HL-60/S4 treated with retinoic acid at 250 ng/mL for 4 days and 3 days (cell line): ENCODE results near the gene RAB15.

ENCODE experiments used
- in situ Hi-C: fragments of 300-500 bp; cut with MboI; formaldehyde crosslinking; loops from 2 replicates; pipeline ENCODE4 v1.7.0; 2022; ENCODE audit warnings: low sequenced_read_pairs

RAB15 gene

GRCh38 chr14:64971943-64972791 lies at the start of gene RAB15:
RAB15 (minus strand) TSS chr14:64972336; CDS start chr14:64972076, 260 bp downstream.
- in situ Hi-C loops = no loop called here

- in situ Hi-C loops = no loop called here
Observed at GRCh38 chr14:65019944-65020566, 47.9 kb upstream of the RAB15 start.

- in situ Hi-C loops = no loop called here
Observed at GRCh38 chr14:65016471-65016870, 44.3 kb upstream of the RAB15 start.

DNA sequence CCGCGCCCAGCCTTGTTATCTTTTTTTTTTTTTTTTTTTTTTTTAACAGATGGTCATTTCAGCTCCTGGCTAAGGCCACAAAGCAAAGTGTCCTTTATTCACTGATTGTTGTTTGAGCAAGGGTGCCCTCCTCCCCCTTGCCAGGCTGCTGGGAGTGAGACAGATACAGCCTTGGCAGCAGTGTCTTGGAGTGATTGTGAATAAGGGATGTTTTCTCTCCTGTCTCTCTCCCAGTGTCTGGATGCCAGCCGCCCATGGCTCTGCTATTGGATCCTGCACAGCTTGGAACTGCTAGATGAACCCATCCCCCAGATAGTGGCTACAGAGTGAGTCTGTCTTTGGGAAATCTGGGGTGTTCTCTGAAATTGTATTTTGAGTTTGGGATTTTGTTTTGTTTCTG lies 43.3 kb upstream of the RAB15 start:
- in situ Hi-C loops = no loop called here

DNA sequence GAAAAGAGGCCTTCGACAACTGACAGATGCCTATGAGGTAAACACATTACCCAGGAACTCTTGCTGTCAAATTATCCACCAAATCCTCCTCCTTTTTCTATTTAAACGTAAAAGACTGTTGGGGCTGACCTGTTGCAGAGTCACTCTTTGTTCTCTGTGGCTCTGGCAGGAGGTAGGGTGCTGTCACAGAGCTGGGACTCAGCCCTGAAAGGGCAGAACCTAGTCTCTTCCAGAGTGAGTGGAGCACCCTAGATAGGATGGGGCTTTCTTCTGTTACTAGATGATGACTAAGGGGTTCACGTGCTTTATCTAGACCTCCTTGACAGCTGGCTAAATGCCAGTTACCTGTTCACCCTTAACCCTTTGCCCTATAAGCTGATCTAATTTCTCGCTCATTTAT lies 40.2 kb upstream of the RAB15 start:
- in situ Hi-C loops = no loop called here

DNA sequence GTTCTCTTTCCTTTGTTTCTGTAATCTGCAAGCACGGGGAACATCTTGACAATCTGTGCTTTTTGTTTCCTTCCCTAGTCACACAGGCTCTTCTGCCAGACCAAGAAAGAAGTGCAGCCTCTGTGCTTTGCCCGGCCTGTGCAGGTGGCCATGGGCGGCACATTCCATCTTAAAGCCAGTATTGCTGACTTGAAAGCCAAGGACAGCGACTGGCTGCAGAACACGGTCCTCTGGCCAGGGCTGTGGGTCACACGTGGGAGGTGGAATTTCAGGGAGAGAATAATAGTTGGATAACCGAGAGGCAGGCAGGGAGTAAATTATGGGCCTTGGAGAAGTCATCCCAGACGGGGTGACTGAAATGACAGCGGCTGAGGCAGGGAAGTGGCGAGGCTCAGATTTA lies 39.4 kb upstream of the RAB15 start:
- in situ Hi-C loops = no loop called here

GRCh38 chr14:65010211-65010931 lies 38.2 kb upstream of the RAB15 start:
- in situ Hi-C loops = no loop called here

DNA sequence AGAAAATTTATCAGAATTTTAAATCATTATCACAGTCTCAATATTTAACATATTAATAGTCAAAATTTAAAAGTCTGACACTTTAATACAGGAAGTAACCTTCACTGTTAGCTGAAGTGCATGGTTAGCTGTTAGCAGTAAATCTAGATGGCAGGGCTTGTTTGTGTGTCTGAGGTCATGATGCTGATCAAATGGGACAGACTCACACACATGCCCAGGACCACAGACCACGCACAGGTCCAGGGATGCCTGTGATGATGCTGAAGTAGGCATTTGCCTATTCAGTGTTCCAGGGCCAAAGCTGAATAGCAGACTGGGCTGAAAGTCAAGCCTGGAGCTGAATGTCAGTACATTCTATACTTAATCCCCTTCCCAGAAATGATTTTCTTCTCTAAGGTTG lies 35.1 kb upstream of the RAB15 start:
- in situ Hi-C loops = no loop called here

GRCh38 chr14:65006261-65006721 lies 34.2 kb upstream of the RAB15 start:
- in situ Hi-C loops = no loop called here

GRCh38 chr14:65003394-65003793 lies 31.3 kb upstream of the RAB15 start:
- in situ Hi-C loops = no loop called here

DNA sequence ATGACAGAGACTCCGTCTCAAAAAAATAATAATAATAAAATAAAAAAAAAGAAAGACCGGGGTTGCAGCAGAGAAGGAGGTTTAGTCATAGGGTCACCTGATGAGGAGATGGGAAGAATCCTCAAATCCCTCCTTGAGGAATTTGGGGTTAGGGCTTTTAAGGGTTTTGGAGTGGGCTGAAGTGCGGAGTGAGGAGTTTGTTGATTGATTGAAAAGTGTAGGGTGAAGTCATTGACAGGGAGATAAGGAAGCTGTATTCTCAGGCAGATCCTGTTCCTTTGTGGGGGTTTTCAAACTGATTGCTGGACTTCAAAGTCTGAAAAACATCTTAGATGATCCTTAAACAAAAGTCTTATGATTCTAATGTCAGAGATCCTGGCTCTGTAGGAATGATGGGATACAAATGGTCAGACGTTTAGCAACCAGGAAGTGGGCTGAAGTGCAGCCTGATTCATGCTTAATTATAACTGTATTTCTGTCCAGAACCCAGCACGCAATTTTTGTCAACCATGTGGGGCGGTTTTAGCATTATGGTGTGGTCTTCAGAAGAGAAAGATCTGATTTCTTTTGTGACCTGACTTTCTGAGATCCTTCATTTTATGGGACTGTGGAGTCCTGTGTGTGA lies 30.6 kb upstream of the RAB15 start:
- in situ Hi-C loops = no loop called here

- in situ Hi-C loops = no loop called here
Observed at GRCh38 chr14:65001723-65002122, 29.6 kb upstream of the RAB15 start.

GRCh38 chr14:65000898-65001591 lies 28.9 kb upstream of the RAB15 start:
- in situ Hi-C loops = no loop called here

GRCh38 chr14:64998455-64998931 lies 26.4 kb upstream of the RAB15 start:
- in situ Hi-C loops = no loop called here

GRCh38 chr14:64997108-64997794 lies 25.1 kb upstream of the RAB15 start:
- in situ Hi-C loops = no loop called here

GRCh38 chr14:64995291-64995690 lies 23.2 kb upstream of the RAB15 start:
- in situ Hi-C loops = no loop called here

GRCh38 chr14:64994540-64994939 lies 22.4 kb upstream of the RAB15 start:
- in situ Hi-C loops = no loop called here

DNA sequence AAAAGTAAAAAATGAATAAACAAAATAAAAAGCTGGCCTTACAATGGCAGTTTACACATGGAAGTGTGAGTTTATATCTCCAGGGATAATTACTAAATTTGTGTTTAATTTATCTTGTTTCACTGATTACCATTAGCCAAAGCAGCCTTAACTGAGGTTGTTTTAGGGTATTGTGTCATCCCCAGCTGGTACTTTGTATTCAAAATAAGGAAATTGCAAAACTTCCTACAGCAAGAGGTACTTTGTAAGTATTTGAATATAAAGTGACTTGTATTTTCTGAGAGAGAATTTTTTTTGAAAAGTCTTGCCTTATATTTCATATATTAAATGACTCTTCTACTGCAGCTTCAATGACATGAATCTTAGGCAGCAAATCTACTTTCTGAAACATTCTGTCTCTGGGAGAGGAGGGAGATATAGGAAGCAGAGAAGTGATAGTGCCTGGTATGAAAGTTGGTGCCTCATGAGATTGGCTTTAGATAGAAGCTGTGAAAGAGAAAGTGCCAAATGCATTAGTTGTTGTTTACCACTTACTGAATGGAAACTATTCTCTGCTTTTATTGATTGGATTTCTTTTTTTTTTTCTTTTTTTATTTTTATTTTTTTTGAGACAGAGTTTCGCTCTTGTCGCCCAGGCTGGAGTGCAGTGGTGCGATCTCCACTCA lies 21.3 kb upstream of the RAB15 start:
- in situ Hi-C loops = no loop called here

GRCh38 chr14:64992328-64992885 lies 20.3 kb upstream of the RAB15 start:
- in situ Hi-C loops = no loop called here
